ENCODE measurements around the gene TMBIM1. TPM values are rescaled to one million over a fixed set of nuclear protein-coding genes. Genes with fewer than 3 reads are reported as not detected.

TMBIM1 gene
- polyA plus RNA-seq, 3 donors = 101 to 139 (median 129) TPM

- peaks cover 0 to 2% (median 0%) of the 10 kb centered on the region in 3 donors for H3K27me3 Mint-ChIP-seq (ENCODE audit: low read depth in 3 of 3)
- Histone ChIP-seq H3K4me1 (ENCODE audit: control insufficient read depth in 1 of 2, insufficient read depth in 2 of 2, low read length in 2 of 2) (peaks cover 82 to 87% of the 10 kb centered on the region in 2 donors), H4K20me1 (ENCODE audit: insufficient read depth, low read length) (no peaks in the 10 kb centered on the region), H3K4me3 (replicated peaks in 1 of 3; ENCODE audit: low read depth in 2 of 3, low read length in 3 of 3) (no peak overlapping the region), H2AFZ (ENCODE audit: insufficient read depth, low read depth, low read length, poor library complexity, severe bottlenecking) (no peak overlapping the region), H3K9me3 (replicated peaks in 1 of 2; ENCODE audit: control insufficient read depth in 1 of 2, insufficient read depth in 1 of 2, low read length in 2 of 2) (no peaks in the 10 kb centered on the region), H3K79me2 (ENCODE audit: insufficient read depth, low read length) (no peaks in the 10 kb centered on the region), H3K27ac (ENCODE audit: low read depth in 1 of 2, low read length in 2 of 2) (peak overlapping the region in 1 of 2 donors; percentile 89), H3K9ac (ENCODE audit: insufficient read depth, low read length, poor library complexity, severe bottlenecking) (no peak overlapping the region), H3K36me3 (replicated peaks in 1 of 2; ENCODE audit: control insufficient read depth in 1 of 2, insufficient read depth in 2 of 2, low read length in 2 of 2) (no peaks in the 10 kb centered on the region), H3K4me2 (replicated peaks; ENCODE audit: extremely low read depth, low read length, poor library complexity, severe bottlenecking) (no peak overlapping the region), H3K27me3 (ENCODE audit: control insufficient read depth in 2 of 2, insufficient read depth in 2 of 2, low read length in 2 of 2) (no peaks in the 10 kb centered on the region)
- peak; percentile 56 to 84 (median 70) for DNase-seq
- H3K4me1 Mint-ChIP-seq = peaks cover 83% of the 10 kb centered on the region
- peak overlapping the region; percentile 34 to 99 (median 96) for H3K27ac Mint-ChIP-seq
- H3K9me3 Mint-ChIP-seq = no peaks in the 10 kb centered on the region
- intact Hi-C loops (cut with micrococcal nuclease) = no loop called here
- WGBS (ENCODE audit: insufficient coverage) = 8% methylated on average over 2 of the region's 4 CpGs
- H3K4me3 Mint-ChIP-seq = no peak overlapping the region
- TF ChIP-seq, protein P1, sequence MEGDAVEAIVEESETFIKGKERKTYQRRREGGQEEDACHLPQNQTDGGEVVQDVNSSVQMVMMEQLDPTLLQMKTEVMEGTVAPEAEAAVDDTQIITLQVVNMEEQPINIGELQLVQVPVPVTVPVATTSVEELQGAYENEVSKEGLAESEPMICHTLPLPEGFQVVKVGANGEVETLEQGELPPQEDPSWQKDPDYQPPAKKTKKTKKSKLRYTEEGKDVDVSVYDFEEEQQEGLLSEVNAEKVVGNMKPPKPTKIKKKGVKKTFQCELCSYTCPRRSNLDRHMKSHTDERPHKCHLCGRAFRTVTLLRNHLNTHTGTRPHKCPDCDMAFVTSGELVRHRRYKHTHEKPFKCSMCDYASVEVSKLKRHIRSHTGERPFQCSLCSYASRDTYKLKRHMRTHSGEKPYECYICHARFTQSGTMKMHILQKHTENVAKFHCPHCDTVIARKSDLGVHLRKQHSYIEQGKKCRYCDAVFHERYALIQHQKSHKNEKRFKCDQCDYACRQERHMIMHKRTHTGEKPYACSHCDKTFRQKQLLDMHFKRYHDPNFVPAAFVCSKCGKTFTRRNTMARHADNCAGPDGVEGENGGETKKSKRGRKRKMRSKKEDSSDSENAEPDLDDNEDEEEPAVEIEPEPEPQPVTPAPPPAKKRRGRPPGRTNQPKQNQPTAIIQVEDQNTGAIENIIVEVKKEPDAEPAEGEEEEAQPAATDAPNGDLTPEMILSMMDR (IDR thresholded peaks at IDR 0.05) = no peak
- H3K36me3 Mint-ChIP-seq = peaks cover 3 to 10% of the 10 kb centered on the region in 2 donors
Observed at GRCh38 chr2:218317835-218318234, 25.5 kb upstream of the TMBIM1 start.

- intact Hi-C loops (cut with micrococcal nuclease) = no loop called here
- no peak overlapping the region for H2AFZ ChIP-seq (ENCODE audit: insufficient read depth, low read depth, low read length, poor library complexity, severe bottlenecking)
- H3K27ac ChIP-seq (ENCODE audit: low read depth in 1 of 2, low read length in 2 of 2) = peak overlapping the region; percentile 75 to 89
- H4K20me1 ChIP-seq (ENCODE audit: insufficient read depth, low read length) = no peaks in the 10 kb centered on the region
- H3K4me2 ChIP-seq (replicated peaks; ENCODE audit: extremely low read depth, low read length, poor library complexity, severe bottlenecking) = peak overlapping the region; percentile 59
- H3K27me3 Mint-ChIP-seq (ENCODE audit: low read depth in 3 of 3) = peaks cover 0 to 2% (median 0%) of the 10 kb centered on the region in 3 donors
- H3K9ac ChIP-seq (ENCODE audit: insufficient read depth, low read length, poor library complexity, severe bottlenecking) = no peak overlapping the region
- H3K27ac Mint-ChIP-seq = peak overlapping the region; percentile 88 to 99 (median 96)
- H3K79me2 ChIP-seq (ENCODE audit: insufficient read depth, low read length) = no peaks in the 10 kb centered on the region
- H3K4me1 ChIP-seq (ENCODE audit: control insufficient read depth in 1 of 2, insufficient read depth in 2 of 2, low read length in 2 of 2) = peaks cover 84 to 87% of the 10 kb centered on the region in 2 donors
- H3K36me3 Mint-ChIP-seq = peaks cover 3 to 9% of the 10 kb centered on the region in 2 donors
- no CpG with 5 or more reads among the region's 1 CpG for WGBS (ENCODE audit: insufficient coverage)
- no peaks in the 10 kb centered on the region for H3K9me3 Mint-ChIP-seq
- TF ChIP-seq, protein P1 (IDR thresholded peaks at IDR 0.05) = no peak
- no peaks in the 10 kb centered on the region for H3K36me3 ChIP-seq (replicated peaks in 1 of 2; ENCODE audit: control insufficient read depth in 1 of 2, insufficient read depth in 2 of 2, low read length in 2 of 2)
- no peaks in the 10 kb centered on the region for H3K9me3 ChIP-seq (replicated peaks in 1 of 2; ENCODE audit: control insufficient read depth in 1 of 2, insufficient read depth in 1 of 2, low read length in 2 of 2)
- no peak overlapping the region for H3K4me3 Mint-ChIP-seq
- no peaks in the 10 kb centered on the region for H3K27me3 ChIP-seq (ENCODE audit: control insufficient read depth in 2 of 2, insufficient read depth in 2 of 2, low read length in 2 of 2)
- peaks cover 83% of the 10 kb centered on the region for H3K4me1 Mint-ChIP-seq
- no peak for DNase-seq
- peak overlapping the region in 1 of 3 experiments; percentile 33 for H3K4me3 ChIP-seq (replicated peaks in 1 of 3; ENCODE audit: low read depth in 2 of 3, low read length in 3 of 3)
Observed at GRCh38 chr2:218317303-218317630, 25.0 kb upstream of the TMBIM1 start.
